H9 (cell line): ENCODE data around the gene RNF181. TPM values are rescaled to one million over a fixed set of nuclear protein-coding genes. Genes with fewer than 3 reads are reported as not detected.

ENCODE experiments used
- DNase-seq: peaks from one replicate; pipeline ENCODE4 v3.0.0-alpha.2; 2017
- H2AFZ ChIP-seq: one replicate; pipeline ENCODE4 v1.6.1; 2013; ENCODE audit warnings: mild to moderate bottlenecking, low read length, control low read depth, moderate library complexity
- H2AK5ac ChIP-seq: 2 replicates; pipeline ENCODE4 v1.6.1; 2013; ENCODE audit warnings: low read length, control low read depth, mixed read lengths; ENCODE audit not compliant: insufficient read length
- H2BK120ac ChIP-seq: one replicate; pipeline ENCODE4 v1.6.1; 2013; ENCODE audit warnings: low read depth, mild to moderate bottlenecking, low read length, control low read depth, inconsistent platforms; ENCODE audit not compliant: poor library complexity, severe bottlenecking
- H2BK12ac ChIP-seq: 2 replicates; pipeline ENCODE4 v1.6.1; 2013; ENCODE audit warnings: low read length, control low read depth, mixed read lengths, low read depth; ENCODE audit not compliant: insufficient read length
- H2BK15ac ChIP-seq: 2 replicates; pipeline ENCODE4 v1.6.1; 2013; ENCODE audit warnings: low read depth, low read length, control low read depth
- H2BK20ac ChIP-seq: one replicate; pipeline ENCODE4 v1.6.1; 2013; ENCODE audit warnings: low read depth, mild to moderate bottlenecking, low read length, control low read depth, inconsistent platforms; ENCODE audit not compliant: poor library complexity, severe bottlenecking
- H2BK5ac ChIP-seq: 2 replicates; pipeline ENCODE4 v1.6.1; 2013; ENCODE audit warnings: low read length, control low read depth, mixed read lengths; ENCODE audit not compliant: insufficient read length
- H3K14ac ChIP-seq: 2 replicates; pipeline ENCODE4 v1.6.1; 2013; ENCODE audit warnings: low read length, control low read depth; ENCODE audit not compliant: insufficient read depth
- H3K18ac ChIP-seq: 2 replicates; pipeline ENCODE4 v1.6.1; 2013; ENCODE audit warnings: low read depth, mild to moderate bottlenecking, mixed read lengths, low read length, control low read depth; ENCODE audit not compliant: insufficient read length
- H3K23ac ChIP-seq: 2 replicates; pipeline ENCODE4 v1.6.1; 2013; ENCODE audit warnings: low read length, control low read depth, mixed read lengths, low read depth; ENCODE audit not compliant: insufficient read length
- H3K23me2 ChIP-seq: 2 replicates; pipeline ENCODE4 v1.6.1; 2013; ENCODE audit warnings: low read depth, mild to moderate bottlenecking, mixed read lengths, low read length, control low read depth; ENCODE audit not compliant: insufficient read length, poor library complexity, severe bottlenecking
- H3K27ac ChIP-seq: 2 replicates; pipeline ENCODE4 v1.5.1; 2013; ENCODE audit warnings: low read length, control low read depth, mixed read lengths, low read depth; ENCODE audit not compliant: insufficient read length
- H3K27me3 ChIP-seq: 2 replicates; pipeline ENCODE4 v1.6.1; 2013; ENCODE audit warnings: low read length, control low read depth, inconsistent platforms; ENCODE audit not compliant: insufficient read depth
- H3K4ac ChIP-seq: 2 replicates; pipeline ENCODE4 v1.6.1; 2013; ENCODE audit warnings: low read depth, mild to moderate bottlenecking, control low read depth, inconsistent platforms, low read length, moderate library complexity
- H3K4me1 ChIP-seq: 2 replicates; pipeline ENCODE4 v1.6.1; 2013; ENCODE audit warnings: low read length, control low read depth, inconsistent platforms; ENCODE audit not compliant: insufficient read depth
- H3K4me2 ChIP-seq: 2 replicates; pipeline ENCODE4 v1.6.1; 2013; ENCODE audit warnings: low read length, control low read depth, mixed read lengths; ENCODE audit not compliant: insufficient read length, insufficient read depth
- H3K56ac ChIP-seq: 2 replicates; pipeline ENCODE4 v1.6.1; 2013; ENCODE audit warnings: low read depth, mild to moderate bottlenecking, mixed read lengths, low read length, control low read depth; ENCODE audit not compliant: insufficient read length
- H3K79me1 ChIP-seq: 2 replicates; pipeline ENCODE4 v1.6.1; 2013; ENCODE audit warnings: low read depth, mild to moderate bottlenecking, moderate library complexity, low read length, control low read depth, inconsistent platforms; ENCODE audit not compliant: insufficient read depth, poor library complexity, severe bottlenecking
- H3K79me2 ChIP-seq: 2 replicates; pipeline ENCODE4 v1.6.1; 2013; ENCODE audit warnings: low read length, control low read depth, inconsistent platforms; ENCODE audit not compliant: insufficient read depth
- H3K9ac ChIP-seq: 2 replicates; pipeline ENCODE4 v1.6.1; 2013; ENCODE audit warnings: low read length, control low read depth, mixed read lengths; ENCODE audit not compliant: insufficient read length; ENCODE audit errors: extremely low read depth
- H3K9me3 ChIP-seq: one replicate; pipeline ENCODE4 v1.6.1; 2013; ENCODE audit warnings: low read depth, low read length, inconsistent platforms; ENCODE audit not compliant: control insufficient read depth
- H3T11ph ChIP-seq: one replicate; pipeline ENCODE4 v1.6.1; 2013; ENCODE audit warnings: mild to moderate bottlenecking, low read length, control low read depth, inconsistent platforms
- H4K20me1 ChIP-seq: one replicate; pipeline ENCODE4 v1.6.1; 2013; ENCODE audit not compliant: control insufficient read depth, insufficient read length, insufficient read depth
- H4K5ac ChIP-seq: 2 replicates; pipeline ENCODE4 v1.6.1; 2013; ENCODE audit warnings: low read depth, mild to moderate bottlenecking, mixed read lengths, low read length, control low read depth; ENCODE audit not compliant: insufficient read length
- H4K8ac ChIP-seq: replicated peaks from 2 replicates; pipeline ENCODE4 v1.6.1; 2013; ENCODE audit warnings: low read length, control low read depth, mixed read lengths, low read depth; ENCODE audit not compliant: insufficient read length
- H4K91ac ChIP-seq: 2 replicates; pipeline ENCODE4 v1.6.1; 2013; ENCODE audit warnings: low read depth, mild to moderate bottlenecking, moderate library complexity, mixed read lengths, low read length, control low read depth; ENCODE audit not compliant: insufficient read length
- H3K27ac Mint-ChIP-seq, 3 experiments: 2 replicates in 2 of 3; 3 replicates in 1 of 3; pipeline ENCODE4 v1.8.0; 2020 to 2021; ENCODE audit warnings: mixed read lengths in 3 of 3, mild to moderate bottlenecking in 1 of 3, moderate library complexity in 1 of 3
- H3K27me3 Mint-ChIP-seq: 2 replicates; pipeline ENCODE4 v1.8.0; 2021; ENCODE audit warnings: low read depth, mild to moderate bottlenecking, moderate library complexity, mixed read lengths
- H3K36me3 Mint-ChIP-seq, 3 experiments: 2 replicates in 2 of 3; 3 replicates in 1 of 3; pipeline ENCODE4 v1.8.0; 2020 to 2021; ENCODE audit warnings: low read depth in 3 of 3, mixed read lengths in 3 of 3; ENCODE audit not compliant: insufficient read depth in 1 of 3
- H3K4me1 Mint-ChIP-seq, 2 experiments: 2 replicates each; pipeline ENCODE4 v1.8.0; 2020; ENCODE audit warnings: mixed read lengths in 2 of 2
- H3K4me3 Mint-ChIP-seq, 2 experiments: 2 replicates in 1 of 2; 3 replicates in 1 of 2; pipeline ENCODE4 v1.8.0; 2020 to 2021; ENCODE audit warnings: mild to moderate bottlenecking in 2 of 2, mixed read lengths in 2 of 2, moderate library complexity in 1 of 2
- H3K9me3 Mint-ChIP-seq, 2 experiments: 2 replicates in 1 of 2; 3 replicates in 1 of 2; pipeline ENCODE4 v1.8.0; 2020; ENCODE audit warnings: mild to moderate bottlenecking in 2 of 2, mixed read lengths in 2 of 2, moderate library complexity in 1 of 2
- CTCF ChIP-seq: fragments of 200-600 bp; sonication (generic); conservative IDR thresholded peaks from 3 replicates; pipeline ENCODE4 v1.8.0; 2021; ENCODE audit warnings: antibody characterized with exemption, mild to moderate bottlenecking
- WGBS: extraction: QIAGEN DNeasy Blood & Tissue Kit; methylation state at CpG from one replicate; pipeline ENCODE4 v1.1.7; 2013; ENCODE audit warnings: missing lambda C conversion rate, low lambda C conversion rate, mixed read lengths; ENCODE audit not compliant: insufficient read length; ENCODE audit errors: extremely low coverage; 5-methylcytosine and 5-hydroxymethylcytosine counted together
- total RNA-seq: library from RNA; stranded (reverse); gene quantifications from 2 replicates; pipeline ENCODE4 v1.2.1, GENCODE V29; 2021

The RNF181 gene
- total RNA-seq, 1 experiment from 2014 or later = 122 TPM

- no CpG with 5 or more reads among the region's 5 CpGs for WGBS
- Histone ChIP-seq H4K20me1 (no peaks in the 10 kb centered on the region), H3K23ac (no peak overlapping the region)
These were observed 1.7 kb downstream of the RNF181 start for GRCh38 chr2:85597241-85597640.

More at GRCh38 chr2:85597241-85597640, 1.7 kb downstream of the RNF181 start:
- Histone ChIP-seq H2AK5ac (no peak overlapping the region), H3K4me1 (no peaks in the 10 kb centered on the region), H2BK120ac (no peak overlapping the region), H3K56ac (no peak overlapping the region), H3K9me3 (no peaks in the 10 kb centered on the region), H3K18ac (no peak overlapping the region), H3T11ph (no peak overlapping the region), H3K79me1 (no peaks in the 10 kb centered on the region), H3K23me2 (peaks cover 9% of the 10 kb centered on the region), H2BK5ac (no peak overlapping the region), H3K14ac (no peak overlapping the region), H3K27ac (no peak overlapping the region), H3K4me2 (no peak overlapping the region), H2BK12ac (no peak overlapping the region), H3K27me3 (no peaks in the 10 kb centered on the region), H4K5ac (no peak overlapping the region), H4K91ac (no peak overlapping the region), H4K8ac (no peak overlapping the region), H3K9ac (no peak overlapping the region), H3K79me2 (no peaks in the 10 kb centered on the region), H2BK20ac (no peak overlapping the region), H3K4ac (no peak overlapping the region), H2AFZ (no peak overlapping the region), H2BK15ac (no peak overlapping the region)
- TF ChIP-seq CTCF = no peak
- H3K4me3 Mint-ChIP-seq = peak overlapping the region; percentile 99; a peak in 3 of 5 replicates
- H3K27me3 Mint-ChIP-seq = peaks cover 3% of the 10 kb centered on the region
- H3K4me1 Mint-ChIP-seq = peaks cover 22% of the 10 kb centered on the region in 2 experiments
- no peak overlapping the region for H3K27ac Mint-ChIP-seq
- H3K36me3 Mint-ChIP-seq = peaks cover 0 to 24% (median 21%) of the 10 kb centered on the region in 3 experiments; a peak in 5 of 7 replicates
- no peak for DNase-seq
- H3K9me3 Mint-ChIP-seq = no peaks in the 10 kb centered on the region
